MG63 (cell line): ENCODE data around the gene APBA2. TPM values are rescaled to one million over a fixed set of nuclear protein-coding genes. Genes with fewer than 3 reads are reported as not detected.

ENCODE experiments used
- DNase-seq: peaks from one replicate; pipeline ENCODE4 v3.0.0-alpha.2; 2020
- H3K27me3 ChIP-seq: fragments of 250-450 bp; sonication (Bioruptor Pico); 2 replicates; pipeline ENCODE4 v1.5.1; 2020; ENCODE audit warnings: mild to moderate bottlenecking, moderate library complexity
- H3K36me3 ChIP-seq: fragments of 250-450 bp; sonication (Bioruptor Pico); 2 replicates; pipeline ENCODE4 v1.5.1; 2020; ENCODE audit warnings: mild to moderate bottlenecking, moderate library complexity
- H3K4me3 ChIP-seq: fragments of 250-450 bp; sonication (Bioruptor Pico); 2 replicates; pipeline ENCODE4 v1.5.1; 2020; ENCODE audit warnings: mild to moderate bottlenecking, moderate library complexity
- H3K9me3 ChIP-seq: fragments of 250-450 bp; sonication (Bioruptor Pico); 2 replicates; pipeline ENCODE4 v1.5.1; 2020; ENCODE audit warnings: mild to moderate bottlenecking, moderate library complexity
- total RNA-seq: library from RNA; depleted of rRNA; stranded (reverse); fragments of >200 nt; shearing (Covaris generic); gene quantifications from 2 replicates; pipeline ENCODE4 v1.2.3, GENCODE V29; 2014; ENCODE audit warnings: low replicate concordance

The APBA2 gene
- total RNA-seq, 1 experiment from 2014 or later, result 28.0 TPM

DNA sequence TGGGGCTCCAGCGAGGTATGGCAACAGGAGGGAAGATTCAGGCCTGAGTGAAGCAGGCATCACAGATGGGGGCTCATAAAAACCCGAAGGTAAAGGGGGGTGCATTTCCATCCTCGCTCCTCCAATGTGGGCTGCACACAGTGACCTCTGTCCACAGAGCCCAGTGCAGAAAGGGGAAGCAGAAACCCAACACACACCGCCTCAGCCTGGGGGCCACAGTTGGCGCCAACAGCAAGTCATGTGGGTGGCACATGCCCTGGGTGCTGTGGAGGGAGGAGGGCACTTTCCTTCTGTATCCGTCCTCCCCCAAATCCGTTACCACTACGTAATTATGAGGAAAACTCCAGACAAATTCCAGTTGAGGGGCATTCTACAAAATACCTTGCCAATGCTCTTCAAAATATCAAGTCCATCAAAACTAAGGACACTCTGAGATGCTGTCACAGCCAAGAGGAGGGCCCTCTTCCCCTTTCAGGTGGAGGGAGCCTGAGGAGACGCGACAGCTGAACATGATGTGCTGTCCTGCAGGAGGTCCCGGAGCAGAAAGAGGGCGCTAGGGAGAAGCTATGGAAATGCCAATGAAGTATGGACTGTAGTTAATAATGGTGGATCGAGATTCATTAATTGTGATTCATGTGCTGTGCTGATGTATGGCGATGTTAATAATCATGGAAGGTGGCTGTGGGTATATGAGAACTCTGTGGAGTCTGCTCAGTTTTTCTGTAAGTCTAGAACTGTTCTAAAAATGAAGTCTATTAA lies 16.4 kb downstream of the APBA2 start:
- H3K36me3 ChIP-seq, result no peaks in the 10 kb centered on the region; the same call in 1 of the 2 replicates
- H3K27me3 ChIP-seq, result no peaks in the 10 kb centered on the region
- no peak overlapping the region for H3K4me3 ChIP-seq
- no peak for DNase-seq
- H3K9me3 ChIP-seq, result no peaks in the 10 kb centered on the region

DNA sequence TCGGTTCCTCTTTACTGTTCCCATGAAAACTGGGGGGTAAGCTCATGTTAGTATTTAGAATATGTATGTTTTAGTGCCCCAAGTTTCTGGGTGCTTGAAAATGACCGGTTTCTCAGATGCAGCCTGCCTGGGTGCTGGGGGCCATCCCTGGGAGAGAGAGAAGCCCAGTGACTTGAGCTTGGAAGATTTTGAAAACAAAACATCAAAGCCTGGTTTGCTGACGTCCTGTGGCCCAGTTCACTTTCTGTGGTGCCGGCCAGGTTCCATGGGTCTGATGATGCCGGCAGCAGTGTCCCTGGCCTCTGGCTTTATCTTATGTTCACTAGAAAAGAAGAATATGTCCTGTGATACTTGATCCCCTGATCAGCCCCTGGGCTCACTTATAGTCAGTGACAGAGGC lies 17.1 kb downstream of the APBA2 start:
- DNase-seq, result no peak
- no peak overlapping the region for H3K4me3 ChIP-seq
- no peaks in the 10 kb centered on the region for H3K36me3 ChIP-seq
- no peaks in the 10 kb centered on the region for H3K27me3 ChIP-seq
- H3K9me3 ChIP-seq, result no peaks in the 10 kb centered on the region

DNA sequence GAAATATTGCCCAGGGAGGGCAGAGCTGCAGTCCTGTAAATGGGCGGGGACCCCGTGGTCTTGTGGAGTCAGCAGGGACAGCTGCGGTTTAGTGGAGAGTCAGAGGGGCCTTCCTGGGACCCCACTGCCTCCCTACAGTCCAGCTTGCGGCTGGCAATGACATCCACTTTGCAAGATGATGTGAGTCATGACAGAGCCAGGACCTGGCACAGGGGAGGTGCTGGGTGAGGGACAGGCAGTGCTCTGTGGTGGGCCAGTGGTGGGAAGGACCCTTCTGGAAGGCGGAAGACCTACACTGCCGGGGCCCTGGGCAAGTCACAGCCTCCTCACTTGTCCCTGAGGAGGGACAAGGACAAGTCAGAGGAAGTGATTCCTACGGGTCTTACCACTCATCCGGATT lies 17.8 kb downstream of the APBA2 start:
- no peaks in the 10 kb centered on the region for H3K27me3 ChIP-seq

DNA sequence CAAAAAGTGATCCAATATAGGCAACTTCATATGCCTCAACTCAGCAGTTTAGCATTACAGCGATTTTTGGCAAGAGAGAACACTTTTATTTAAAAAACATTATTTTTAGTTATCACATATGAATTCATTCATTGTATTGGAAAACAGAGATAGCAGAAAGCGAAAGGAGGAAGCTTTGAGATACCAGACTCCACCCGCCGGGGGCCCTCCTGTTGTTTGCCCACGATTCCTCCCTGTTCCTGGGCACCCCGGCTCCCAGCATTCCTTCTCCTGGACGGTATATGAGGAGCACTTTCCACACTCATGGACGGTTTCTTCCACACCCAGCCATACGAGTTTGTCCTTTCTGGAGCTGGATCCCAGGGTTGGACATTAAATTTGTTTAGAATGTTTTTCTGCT lies 18.2 kb downstream of the APBA2 start:
- Histone ChIP-seq H3K9me3 (no peaks in the 10 kb centered on the region), H3K27me3 (no peaks in the 10 kb centered on the region)
- no peak for DNase-seq

More for the DNA sequence above, 17.8 kb downstream of the APBA2 start:
- Histone ChIP-seq H3K4me3 (no peak overlapping the region), H3K9me3 (no peaks in the 10 kb centered on the region), H3K36me3 (no peaks in the 10 kb centered on the region)
- no peak for DNase-seq

DNA sequence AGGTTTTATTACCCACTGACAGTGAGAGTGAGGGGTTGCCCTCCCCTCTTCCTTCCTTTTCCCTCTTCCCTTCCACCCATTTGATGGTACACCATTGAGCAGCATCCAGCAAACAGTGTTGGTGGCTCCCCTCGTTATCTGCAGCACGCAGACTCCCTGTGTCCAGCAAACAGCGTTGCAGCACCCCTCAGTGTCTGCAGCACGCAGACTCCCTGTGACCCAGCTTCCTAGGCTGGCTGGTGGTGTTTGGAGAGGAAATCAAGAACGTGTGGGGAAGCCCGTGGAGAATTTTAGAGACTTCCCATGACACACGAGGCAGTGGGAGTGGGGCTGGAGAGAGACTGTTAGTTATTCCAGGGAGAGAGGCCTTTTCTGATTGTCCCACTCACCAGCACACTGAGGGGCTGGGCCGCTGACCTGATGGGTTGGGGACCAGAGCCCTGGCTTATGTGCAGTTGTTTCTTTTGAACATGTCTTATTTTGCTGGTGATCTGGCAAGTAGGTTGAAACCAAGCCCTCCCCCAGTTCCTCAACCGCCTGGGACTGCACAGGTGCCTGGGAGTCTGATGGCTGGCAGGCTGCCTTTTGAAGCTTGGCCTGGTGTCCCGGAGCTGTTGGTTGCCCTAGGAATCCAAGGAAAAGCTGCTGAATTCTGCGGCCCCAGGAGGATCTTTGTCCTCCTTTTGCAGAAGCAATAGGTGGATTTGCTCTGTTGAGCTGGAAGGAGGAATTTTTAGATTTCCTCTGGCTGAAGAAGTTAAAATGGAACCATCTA lies 19.0 kb downstream of the APBA2 start:
- no peak for DNase-seq
- Histone ChIP-seq H3K4me3 (no peak overlapping the region), H3K9me3 (no peaks in the 10 kb centered on the region), H3K36me3 (no peaks in the 10 kb centered on the region), H3K27me3 (no peaks in the 10 kb centered on the region)

More for the DNA sequence above, 18.2 kb downstream of the APBA2 start:
- Histone ChIP-seq H3K36me3 (no peaks in the 10 kb centered on the region), H3K4me3 (no peak overlapping the region)

DNA sequence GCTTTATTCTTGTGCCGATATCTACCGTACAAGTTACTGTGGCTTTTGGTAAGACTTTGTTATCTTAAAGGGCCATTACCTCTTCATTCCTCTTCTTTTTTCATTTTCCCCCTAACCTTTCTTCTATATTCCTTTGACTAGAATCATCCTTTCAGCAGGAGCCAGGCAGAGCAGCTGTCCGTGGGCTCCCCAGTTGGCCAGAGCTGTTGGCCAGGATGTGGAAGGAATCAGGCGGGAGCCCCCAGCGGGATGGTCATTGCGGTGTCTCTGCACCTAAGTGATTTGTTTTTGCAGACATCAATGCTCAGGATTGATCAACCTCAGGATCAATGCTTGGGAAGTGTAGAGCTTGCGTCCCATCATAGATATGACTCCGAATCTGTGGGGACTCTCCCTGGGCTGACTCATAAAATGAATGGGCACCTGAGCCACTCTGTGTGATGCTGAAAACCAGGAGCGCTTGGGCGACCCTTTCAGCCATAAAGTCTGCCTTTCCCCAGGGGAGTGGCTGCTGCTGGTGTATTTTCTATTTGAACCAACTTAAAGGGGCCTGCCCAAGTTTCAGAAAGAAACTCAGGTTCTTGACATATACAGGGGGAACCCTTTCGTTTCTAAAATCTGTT lies 21.7 kb downstream of the APBA2 start:
- Histone ChIP-seq H3K27me3 (no peaks in the 10 kb centered on the region), H3K4me3 (no peak overlapping the region), H3K36me3 (no peaks in the 10 kb centered on the region), H3K9me3 (no peaks in the 10 kb centered on the region)
- no peak for DNase-seq

DNA sequence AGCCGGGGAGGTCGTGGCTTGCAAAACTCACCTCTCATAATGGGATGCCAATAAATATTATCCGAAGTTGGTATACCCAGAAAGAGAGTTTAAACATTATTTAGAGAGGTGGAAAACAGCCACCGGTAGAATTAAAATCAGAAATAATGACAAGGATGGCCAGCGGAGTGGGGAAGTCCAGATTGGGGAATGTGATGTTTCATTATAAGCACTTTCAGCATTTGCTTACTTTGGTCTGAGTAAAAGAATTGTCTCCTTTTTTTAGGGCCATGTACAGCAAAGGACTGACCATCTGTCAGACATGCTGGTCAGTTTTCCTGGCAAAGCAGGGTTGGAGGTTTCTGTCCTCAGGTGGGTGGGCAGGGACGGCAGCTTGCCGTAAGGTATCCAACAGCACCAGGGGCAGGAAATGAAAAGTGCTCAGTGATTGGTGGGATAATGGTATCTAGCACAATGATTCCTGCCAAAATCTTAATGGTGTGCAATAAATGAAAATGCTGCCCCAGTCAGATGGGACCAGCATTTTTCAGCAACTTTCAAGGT lies 24.3 kb downstream of the APBA2 start:
- H3K9me3 ChIP-seq, result no peaks in the 10 kb centered on the region
- no peaks in the 10 kb centered on the region for H3K36me3 ChIP-seq
- DNase-seq, result no peak
- H3K27me3 ChIP-seq, result no peaks in the 10 kb centered on the region
- no peak overlapping the region for H3K4me3 ChIP-seq

DNA sequence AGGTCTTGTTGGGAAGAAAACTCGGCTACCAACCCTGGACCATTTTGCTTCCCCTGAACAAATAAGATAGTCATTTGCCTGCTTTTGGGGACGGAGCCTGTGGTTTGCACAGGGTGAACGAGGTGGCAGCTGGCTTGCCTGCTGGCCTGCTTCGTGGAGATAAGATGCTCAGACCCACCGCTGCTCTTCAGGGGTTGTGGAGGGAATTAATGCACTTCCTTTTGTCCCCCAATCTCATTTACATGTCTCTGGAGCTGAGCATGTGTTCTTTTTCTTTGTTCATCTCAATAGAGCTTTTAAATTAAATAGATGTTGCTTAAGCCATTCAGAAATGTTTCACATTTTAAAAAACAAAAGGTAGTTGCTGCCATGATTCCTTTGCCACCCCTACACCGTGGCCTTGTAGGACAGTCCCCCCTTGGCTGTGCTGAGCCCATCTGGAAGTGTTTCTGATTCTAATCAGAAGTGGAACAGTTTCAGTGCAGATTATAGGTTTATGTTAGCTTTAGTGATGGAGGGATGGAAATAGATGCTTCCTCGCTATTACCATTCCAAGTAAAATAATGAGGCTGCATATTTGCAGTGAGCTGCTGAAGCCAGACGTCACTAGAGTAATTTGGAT lies 25.6 kb downstream of the APBA2 start:
- DNase-seq, result no peak
- Histone ChIP-seq H3K36me3 (no peaks in the 10 kb centered on the region), H3K4me3 (no peak overlapping the region), H3K27me3 (no peaks in the 10 kb centered on the region), H3K9me3 (no peaks in the 10 kb centered on the region)

DNA sequence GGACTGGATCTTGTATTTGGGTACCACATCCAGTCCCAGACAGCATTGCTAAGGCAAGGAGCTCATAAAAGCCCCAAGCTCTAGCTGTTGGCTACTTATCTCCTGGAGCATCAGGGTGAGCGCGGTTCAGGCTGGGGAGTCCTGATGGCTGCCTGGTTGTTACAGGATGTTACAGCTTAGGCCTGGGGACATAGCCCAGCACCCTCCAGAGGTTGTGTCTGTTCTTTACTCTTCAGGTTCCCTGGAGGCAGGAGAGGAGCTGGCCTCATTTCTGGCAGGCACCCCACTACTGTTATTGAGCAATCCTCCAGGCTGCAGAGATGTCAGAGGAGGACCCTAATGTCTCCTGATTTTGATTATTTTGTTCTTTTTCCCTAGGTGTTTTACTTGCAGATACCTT lies 26.6 kb downstream of the APBA2 start:
- DNase-seq, result no peak
- no peak overlapping the region for H3K4me3 ChIP-seq
- H3K36me3 ChIP-seq, result no peaks in the 10 kb centered on the region
- H3K9me3 ChIP-seq, result no peaks in the 10 kb centered on the region
- H3K27me3 ChIP-seq, result no peaks in the 10 kb centered on the region

DNA sequence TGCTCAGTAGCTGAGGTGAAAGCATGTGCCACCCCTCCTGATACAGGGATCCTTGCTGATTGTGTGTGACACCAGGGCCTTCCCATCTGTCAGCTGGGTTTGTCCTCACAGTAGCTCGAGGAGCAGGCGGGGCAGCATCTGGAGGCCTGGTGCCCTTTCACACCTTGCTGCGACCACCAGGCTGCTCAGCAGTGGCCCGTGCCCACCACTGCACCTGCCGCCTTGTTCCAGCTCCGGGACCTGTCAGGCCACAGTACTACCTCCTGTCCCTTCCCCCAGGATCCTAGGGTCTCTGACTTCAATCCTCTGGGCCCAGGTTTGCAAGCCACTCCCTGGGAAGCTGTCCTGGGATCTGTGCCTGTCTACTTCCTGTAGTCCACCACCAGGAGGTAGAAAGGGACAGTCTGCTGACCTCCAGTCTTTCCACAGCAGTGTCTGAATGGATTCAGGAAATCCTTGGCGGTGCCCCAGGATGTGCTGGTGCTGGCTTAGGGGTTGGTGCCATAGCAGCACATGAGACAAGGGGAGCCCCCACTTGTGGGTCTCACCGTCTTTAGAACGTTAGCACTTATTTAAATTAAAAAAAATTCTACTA lies 27.5 kb downstream of the APBA2 start:
- H3K9me3 ChIP-seq, result no peaks in the 10 kb centered on the region
- no peaks in the 10 kb centered on the region for H3K27me3 ChIP-seq
- no peak overlapping the region for H3K4me3 ChIP-seq
- no peak for DNase-seq
- no peaks in the 10 kb centered on the region for H3K36me3 ChIP-seq

DNA sequence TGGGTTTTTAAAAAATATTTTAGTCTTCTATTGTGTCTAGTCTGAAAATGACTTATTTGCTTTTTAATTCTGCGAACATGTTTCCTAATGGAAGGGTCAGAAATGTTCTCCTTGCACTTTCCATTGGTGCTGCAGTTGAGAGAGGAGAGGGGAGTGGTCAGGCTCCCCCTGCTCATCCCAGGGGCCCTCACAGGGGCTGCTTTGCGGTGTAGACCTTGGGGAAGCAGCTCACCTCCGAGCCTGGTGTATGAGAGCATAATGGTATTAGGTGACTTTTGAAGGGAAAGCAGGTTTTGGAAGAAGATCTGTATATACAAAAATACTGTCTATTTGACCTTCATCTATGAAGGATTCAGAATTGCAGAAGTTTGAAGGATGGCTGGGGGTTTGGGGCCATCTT lies 28.3 kb downstream of the APBA2 start:
- Histone ChIP-seq H3K27me3 (no peaks in the 10 kb centered on the region), H3K36me3 (no peaks in the 10 kb centered on the region), H3K4me3 (no peak overlapping the region), H3K9me3 (no peaks in the 10 kb centered on the region)
- DNase-seq, result no peak

DNA sequence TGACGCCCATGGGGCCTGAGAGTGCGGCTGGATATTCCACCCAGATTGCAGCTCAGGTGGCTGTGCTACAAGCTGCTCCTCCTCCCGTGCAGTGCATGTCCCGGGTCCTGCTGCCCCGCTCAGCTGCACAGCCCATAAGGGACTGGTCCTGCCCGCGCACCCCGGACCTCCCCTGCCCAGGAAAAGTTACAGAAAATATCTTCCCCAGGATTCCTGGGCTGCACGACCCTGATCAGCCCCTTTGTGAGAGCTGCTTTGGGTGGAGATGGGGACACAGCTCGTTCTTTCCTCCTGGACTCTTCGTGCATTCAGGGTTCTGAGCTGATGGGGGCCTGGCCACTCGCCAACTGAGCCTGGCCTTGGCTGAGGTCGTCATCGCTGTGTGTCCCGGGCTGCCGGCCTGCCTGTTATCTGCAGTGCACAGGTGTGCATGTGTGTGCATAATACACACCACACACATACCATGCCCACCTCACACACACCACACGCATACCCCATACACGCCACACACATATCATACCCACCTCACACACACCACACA lies 28.8 kb downstream of the APBA2 start:
- no peak for DNase-seq
- no peaks in the 10 kb centered on the region for H3K36me3 ChIP-seq
- no peaks in the 10 kb centered on the region for H3K9me3 ChIP-seq
- H3K4me3 ChIP-seq, result no peak overlapping the region
- H3K27me3 ChIP-seq, result no peaks in the 10 kb centered on the region

DNA sequence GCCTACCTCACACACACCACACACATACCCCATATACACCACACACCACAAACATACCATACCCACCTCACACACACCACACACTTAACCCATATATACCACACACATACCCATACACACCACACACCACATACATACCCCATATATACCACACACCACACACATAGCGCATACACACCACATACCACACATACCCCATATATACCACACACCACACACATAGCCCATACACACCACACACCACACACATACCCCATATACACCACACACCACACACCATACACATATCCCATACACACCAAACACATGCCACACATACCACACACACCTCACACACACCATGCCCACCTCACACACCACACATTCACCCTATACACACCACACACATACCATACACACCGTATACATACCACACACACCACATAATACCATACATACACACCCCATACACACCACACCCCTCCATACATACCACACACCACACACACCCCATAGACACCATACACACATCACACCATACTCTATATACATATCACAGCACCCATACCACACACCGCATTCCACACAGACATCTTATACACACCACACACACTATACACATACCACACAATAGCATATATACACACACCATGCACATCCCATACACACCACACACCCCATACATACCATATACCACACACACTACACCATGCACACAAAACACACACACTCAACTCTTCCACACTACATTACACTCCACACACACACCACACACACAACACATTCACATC lies 29.5 kb downstream of the APBA2 start:
- Histone ChIP-seq H3K4me3 (no peak overlapping the region), H3K27me3 (no peaks in the 10 kb centered on the region), H3K9me3 (no peaks in the 10 kb centered on the region), H3K36me3 (no peaks in the 10 kb centered on the region)
- no peak for DNase-seq

DNA sequence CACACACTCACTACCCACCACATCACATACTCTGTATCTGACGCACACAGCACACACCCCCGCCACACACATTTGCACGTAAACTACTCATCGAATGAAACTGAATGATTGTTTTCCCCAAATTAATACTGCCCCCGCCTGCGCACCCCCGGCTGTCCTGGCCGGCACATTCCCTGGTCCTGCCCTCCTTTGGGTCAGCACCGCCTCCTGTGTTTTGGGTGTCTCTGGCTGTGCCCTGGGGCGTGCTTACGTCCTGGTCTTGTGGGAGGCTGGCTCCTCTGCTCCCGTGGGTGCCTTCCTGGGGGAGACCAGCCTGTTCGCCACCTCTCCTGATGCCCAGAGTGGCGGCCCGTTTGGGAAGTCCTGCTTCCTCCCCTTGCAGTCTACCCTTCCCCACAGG lies 30.2 kb downstream of the APBA2 start:
- Histone ChIP-seq H3K27me3 (no peaks in the 10 kb centered on the region), H3K4me3 (no peak overlapping the region), H3K36me3 (no peaks in the 10 kb centered on the region), H3K9me3 (no peaks in the 10 kb centered on the region)
- DNase-seq, result no peak

DNA sequence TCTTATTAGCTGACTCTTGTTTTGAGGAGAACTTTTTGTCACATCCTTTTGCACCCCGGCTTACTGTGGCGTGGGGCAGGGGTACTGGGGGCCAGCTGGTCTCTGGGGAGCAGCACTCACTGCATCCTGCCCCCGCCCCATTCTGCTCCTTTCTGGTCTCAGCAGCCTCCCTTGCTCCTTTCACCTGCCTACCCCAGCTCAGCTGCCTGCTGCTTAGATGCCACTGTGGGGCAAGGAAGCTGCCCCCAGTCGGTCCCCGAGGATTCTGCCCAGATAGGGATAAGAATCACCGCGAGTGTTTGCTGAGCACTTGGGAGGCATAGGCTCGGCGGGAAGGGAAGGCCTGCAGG lies 32.0 kb downstream of the APBA2 start:
- no peak overlapping the region for H3K4me3 ChIP-seq
- no peaks in the 10 kb centered on the region for H3K9me3 ChIP-seq
- no peaks in the 10 kb centered on the region for H3K27me3 ChIP-seq
- DNase-seq, result no peak
- no peaks in the 10 kb centered on the region for H3K36me3 ChIP-seq
